ENCODE results near the gene IGSF21. TPM values are rescaled to one million over a fixed set of nuclear protein-coding genes. Genes with fewer than 3 reads are reported as not detected.

IGSF21 gene
- total RNA-seq, 4 donors from 2014 or later = 0.31 to 3.5 (median 1.7) TPM

DNA sequence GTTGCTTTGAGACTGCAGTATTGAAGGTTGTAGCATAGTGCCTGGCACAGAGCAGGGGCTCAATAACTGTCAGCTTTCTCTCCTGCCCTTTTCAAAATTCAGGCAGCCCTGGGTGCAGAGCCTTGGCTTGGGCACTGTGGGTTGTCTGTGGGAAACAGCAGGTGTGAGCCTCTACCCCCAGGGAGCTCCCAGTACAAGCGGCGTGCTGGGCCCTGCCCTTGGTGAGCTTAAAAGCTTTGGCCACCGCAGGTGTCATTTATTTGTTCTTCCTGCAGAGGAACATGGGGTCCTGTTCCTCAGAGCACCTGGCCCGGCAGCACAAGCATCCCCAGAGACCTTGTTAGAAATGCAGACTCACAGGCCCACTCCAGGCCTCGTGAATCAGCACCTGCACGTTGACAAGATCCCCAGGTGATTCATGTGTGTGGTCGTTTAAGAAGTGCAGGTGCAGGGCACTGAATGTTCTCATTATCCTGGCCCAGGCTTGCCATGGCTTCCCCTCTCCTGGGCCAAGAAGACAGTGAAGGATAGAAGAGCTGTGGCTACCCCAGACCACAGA, 29.9 kb upstream of the IGSF21 start:
- Histone ChIP-seq H3K27me3 (peaks cover 54% of the 10 kb centered on the region), H3K4me1 (no peaks in the 10 kb centered on the region), H3K4me3 (no peak overlapping the region), H3K27ac (no peak overlapping the region), H3K36me3 (no peaks in the 10 kb centered on the region), H3K9me3 (no peaks in the 10 kb centered on the region)
- TF ChIP-seq POLR2AphosphoS5 (IDR thresholded peaks at IDR 0.05) (no peak), POLR2A (IDR thresholded peaks at IDR 0.05) (no peak), EP300 (IDR thresholded peaks at IDR 0.05) (no peak)
- TF ChIP-seq, protein P1, sequence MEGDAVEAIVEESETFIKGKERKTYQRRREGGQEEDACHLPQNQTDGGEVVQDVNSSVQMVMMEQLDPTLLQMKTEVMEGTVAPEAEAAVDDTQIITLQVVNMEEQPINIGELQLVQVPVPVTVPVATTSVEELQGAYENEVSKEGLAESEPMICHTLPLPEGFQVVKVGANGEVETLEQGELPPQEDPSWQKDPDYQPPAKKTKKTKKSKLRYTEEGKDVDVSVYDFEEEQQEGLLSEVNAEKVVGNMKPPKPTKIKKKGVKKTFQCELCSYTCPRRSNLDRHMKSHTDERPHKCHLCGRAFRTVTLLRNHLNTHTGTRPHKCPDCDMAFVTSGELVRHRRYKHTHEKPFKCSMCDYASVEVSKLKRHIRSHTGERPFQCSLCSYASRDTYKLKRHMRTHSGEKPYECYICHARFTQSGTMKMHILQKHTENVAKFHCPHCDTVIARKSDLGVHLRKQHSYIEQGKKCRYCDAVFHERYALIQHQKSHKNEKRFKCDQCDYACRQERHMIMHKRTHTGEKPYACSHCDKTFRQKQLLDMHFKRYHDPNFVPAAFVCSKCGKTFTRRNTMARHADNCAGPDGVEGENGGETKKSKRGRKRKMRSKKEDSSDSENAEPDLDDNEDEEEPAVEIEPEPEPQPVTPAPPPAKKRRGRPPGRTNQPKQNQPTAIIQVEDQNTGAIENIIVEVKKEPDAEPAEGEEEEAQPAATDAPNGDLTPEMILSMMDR (IDR thresholded peaks at IDR 0.05) = no peak
- no peak for ATAC-seq
- no CpG with 5 or more reads among the region's 7 CpGs for WGBS, 2 donors (ENCODE audit: low coverage in 1 of 2)

DNA sequence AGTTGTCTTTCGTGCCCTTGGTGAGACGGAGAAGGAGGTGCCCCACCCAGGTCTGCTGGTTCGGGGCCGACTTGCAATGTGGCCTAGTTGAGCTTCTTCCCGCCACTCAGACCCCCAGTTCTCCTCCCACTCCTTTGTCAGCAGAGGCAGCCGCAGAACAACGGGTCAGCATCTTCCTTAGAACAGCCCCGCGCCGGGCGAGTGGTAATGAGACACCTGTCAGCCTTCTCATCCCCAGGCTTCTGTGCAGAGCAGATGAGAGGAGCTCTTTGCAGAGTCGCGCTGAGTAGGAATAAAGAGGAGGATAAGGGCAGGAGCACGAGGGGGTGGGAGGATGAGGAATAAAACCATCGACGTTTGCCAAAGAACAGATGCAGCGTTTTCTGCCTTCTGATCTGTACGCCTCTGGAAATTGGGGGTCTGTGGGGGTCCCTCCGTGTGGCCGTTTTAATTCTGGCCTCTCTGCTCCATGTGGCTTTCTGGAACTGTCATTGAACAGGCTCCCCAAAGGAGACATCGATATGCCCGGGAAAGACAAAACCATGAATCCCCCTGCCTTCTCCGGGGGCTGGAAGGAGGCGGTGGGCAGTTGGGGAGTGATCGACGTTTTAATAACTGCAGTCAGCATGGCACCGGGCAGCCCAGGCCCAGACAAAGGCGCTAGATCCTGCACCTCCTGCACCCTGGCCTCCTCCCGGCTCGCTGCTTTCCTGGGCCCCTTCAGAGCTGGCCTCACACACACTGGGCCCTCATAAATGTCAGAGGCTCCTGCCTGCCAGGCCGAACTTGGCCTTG, 27.5 kb upstream of the IGSF21 start:
- TF ChIP-seq POLR2A (IDR thresholded peaks at IDR 0.05) (no peak), EP300 (IDR thresholded peaks at IDR 0.05) (no peak), POLR2AphosphoS5 (IDR thresholded peaks at IDR 0.05) (no peak)
- TF ChIP-seq, protein P1 (IDR thresholded peaks at IDR 0.05) = no peak
- Histone ChIP-seq H3K4me1 (no peaks in the 10 kb centered on the region), H3K4me3 (no peak overlapping the region), H3K36me3 (no peaks in the 10 kb centered on the region), H3K27me3 (peaks cover 47% of the 10 kb centered on the region), H3K9me3 (no peaks in the 10 kb centered on the region), H3K27ac (no peak overlapping the region)
- no peak for ATAC-seq
- WGBS, 2 donors (ENCODE audit: low coverage in 1 of 2) = 59 to 72% methylated on average over 3 to 10 of the region's 31 CpGs

DNA sequence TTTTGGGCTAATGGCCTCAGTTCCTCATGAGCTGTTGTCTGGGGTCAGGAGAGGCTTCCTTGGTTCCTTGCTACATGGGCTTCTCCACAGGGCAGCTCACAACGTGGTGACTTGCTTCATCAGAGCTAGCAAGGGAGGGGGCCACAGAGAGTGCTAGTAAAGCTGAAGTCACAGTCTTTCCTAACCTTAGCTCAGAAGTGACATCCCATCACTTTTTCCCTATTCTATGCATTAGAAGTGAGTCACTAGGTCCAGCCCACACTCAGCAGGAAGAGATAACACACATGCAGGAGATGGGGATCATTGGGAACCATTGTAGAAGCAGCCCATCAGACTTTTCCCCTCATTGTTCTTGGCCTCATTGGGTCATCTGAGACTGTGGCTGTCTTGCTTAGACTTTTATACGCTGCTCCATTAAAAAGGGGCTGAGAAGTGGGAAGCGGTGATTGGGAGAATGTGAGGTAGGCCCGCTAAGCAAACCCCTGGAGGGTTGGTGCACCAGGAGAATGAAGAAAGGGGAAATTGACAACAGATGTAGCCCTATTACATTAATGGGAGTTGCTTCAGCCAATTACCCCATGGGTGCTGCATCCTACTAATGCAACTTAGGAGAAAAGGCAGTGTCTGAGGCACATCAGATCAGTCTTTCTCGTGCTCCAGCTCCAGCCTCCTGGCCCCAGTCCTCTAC, 22.1 kb upstream of the IGSF21 start:
- no peaks in the 10 kb centered on the region for H3K4me1 ChIP-seq
- WGBS, 2 donors (ENCODE audit: low coverage in 1 of 2) = 70% methylated on average over 5 of the region's 5 CpGs; no CpG with 5 or more reads in 1 of the 2 donors
- H3K27me3 ChIP-seq = peaks cover 55% of the 10 kb centered on the region
- H3K36me3 ChIP-seq = no peaks in the 10 kb centered on the region
- no peak for ATAC-seq
- no peak for TF ChIP-seq POLR2A (IDR thresholded peaks at IDR 0.05)
- no peak for TF ChIP-seq POLR2AphosphoS5 (IDR thresholded peaks at IDR 0.05)
- TF ChIP-seq, protein P1 (IDR thresholded peaks at IDR 0.05) = no peak
- no peak for TF ChIP-seq EP300 (IDR thresholded peaks at IDR 0.05)
- no peak overlapping the region for H3K4me3 ChIP-seq
- H3K27ac ChIP-seq = no peak overlapping the region
- no peaks in the 10 kb centered on the region for H3K9me3 ChIP-seq

DNA sequence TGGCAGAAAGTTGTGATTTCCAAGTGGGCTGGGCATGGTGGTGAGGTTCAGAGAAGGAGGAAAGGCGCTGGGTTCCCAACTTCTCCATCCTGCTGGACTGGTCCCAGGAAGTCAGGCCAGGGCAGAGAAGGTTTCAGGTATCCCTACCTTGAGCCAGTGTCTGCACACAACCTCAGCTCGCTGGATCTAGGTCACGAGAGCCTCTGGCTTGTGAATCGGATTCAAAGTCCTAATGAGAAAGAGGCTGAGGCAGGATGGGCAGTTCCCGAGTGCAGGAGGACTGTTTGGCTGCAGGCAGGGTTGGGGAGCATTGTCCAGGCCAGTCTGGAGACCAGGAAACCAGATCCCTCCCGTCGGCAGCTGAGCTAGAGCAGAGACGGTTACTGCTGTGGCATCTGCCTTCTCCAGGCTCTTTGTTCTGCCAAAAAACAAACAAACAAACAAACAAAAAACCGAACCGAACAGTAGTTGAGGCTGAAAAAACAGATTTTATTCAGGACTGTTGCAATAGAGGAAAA, 19.5 kb upstream of the IGSF21 start:
- no peaks in the 10 kb centered on the region for H3K4me1 ChIP-seq
- no peak for ATAC-seq
- WGBS, 2 donors (ENCODE audit: low coverage in 1 of 2) = 26% methylated on average over 8 of the region's 10 CpGs; no CpG with 5 or more reads in 1 of the 2 donors
- no peak overlapping the region for H3K4me3 ChIP-seq
- H3K9me3 ChIP-seq = no peaks in the 10 kb centered on the region
- H3K27me3 ChIP-seq = peaks cover 76% of the 10 kb centered on the region
- no peak overlapping the region for H3K27ac ChIP-seq
- H3K36me3 ChIP-seq = no peaks in the 10 kb centered on the region
- no peak for TF ChIP-seq POLR2A (IDR thresholded peaks at IDR 0.05)
- TF ChIP-seq POLR2AphosphoS5 (IDR thresholded peaks at IDR 0.05) = no peak
- TF ChIP-seq, protein P1 (IDR thresholded peaks at IDR 0.05) = no peak
- TF ChIP-seq EP300 (IDR thresholded peaks at IDR 0.05) = no peak

Data from gastroesophageal sphincter (tissue), 4 donors.